Activated CD4-positive, CD25-positive, alpha-beta regulatory T cell treated with anti-CD3 and anti-CD28 coated beads, Interleukin-2, amount 50 U/mL, for 16 hours (primary cell): Measurements from ENCODE around the gene ARPC4.

ENCODE experiments used
- DNase-seq: peaks from one replicate; pipeline ENCODE4 v3.0.0-alpha.2; 2020; ENCODE audit warnings: low read depth, low spot score

ARPC4 gene

DNA sequence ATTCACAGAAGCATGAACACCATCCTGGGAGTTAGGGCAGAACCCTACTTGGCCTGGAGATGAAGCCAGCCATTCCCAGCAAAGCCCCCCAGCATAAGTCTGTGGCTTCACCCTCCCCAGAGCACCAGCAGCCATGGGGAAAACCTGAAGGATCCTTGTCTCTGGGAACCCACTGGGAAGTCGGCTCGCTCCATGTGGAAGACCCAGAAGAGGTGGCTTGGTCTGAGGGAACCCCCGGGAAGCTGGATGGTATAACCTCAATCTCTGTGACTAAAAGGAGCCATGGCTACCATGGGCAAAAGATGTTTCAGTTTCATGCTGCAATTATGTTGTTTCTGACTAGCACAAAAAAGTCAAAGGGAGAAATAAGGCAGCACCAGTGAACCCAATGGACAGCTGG is 62.7 kb downstream of the ARPC4 start:
- no peak for DNase-seq
